ENCODE measurements around the gene CORO2B.

Gene CORO2B

DNA sequence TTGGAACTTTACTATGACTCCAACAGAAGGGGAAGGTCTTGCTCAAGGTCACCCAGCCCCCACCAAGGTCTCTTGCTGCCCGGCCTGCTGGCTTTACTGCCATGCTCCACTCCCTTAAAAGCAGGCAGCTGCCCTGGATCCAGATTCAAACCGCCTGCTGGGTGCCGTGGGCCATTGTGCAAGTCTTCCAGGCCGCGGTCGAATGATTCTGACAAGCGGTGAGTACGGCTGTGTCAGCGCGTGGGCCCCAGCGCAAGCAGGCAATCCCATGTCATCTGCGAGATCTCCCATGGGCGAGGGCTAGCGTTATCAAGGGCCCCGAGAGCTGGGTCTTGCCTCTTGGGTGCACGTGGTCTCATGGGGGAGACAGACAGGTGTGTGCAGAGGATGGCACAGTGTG lies 37.6 kb downstream of the CORO2B start:
- H3K36me3 ChIP-seq (ENCODE audit: control insufficient read depth in 1 of 2, insufficient read depth in 2 of 2, low read length in 2 of 2): no peaks in the 10 kb centered on the region
- no peaks in the 10 kb centered on the region for H3K27me3 ChIP-seq (ENCODE audit: low read depth, low read length)
- H3K4me3 ChIP-seq (ENCODE audit: low read depth in 1 of 2, low read length in 2 of 2): no peak overlapping the region
- no peaks in the 10 kb centered on the region for H3K9me3 ChIP-seq (ENCODE audit: control insufficient read depth in 1 of 2, low read length in 2 of 2)
- H3K27ac ChIP-seq (ENCODE audit: low read length): no peak overlapping the region
- H3K4me1 ChIP-seq (ENCODE audit: control insufficient read depth in 1 of 2, insufficient read depth in 2 of 2, low read length in 2 of 2): peaks cover 0 to 13% of the 10 kb centered on the region in 2 donors

DNA sequence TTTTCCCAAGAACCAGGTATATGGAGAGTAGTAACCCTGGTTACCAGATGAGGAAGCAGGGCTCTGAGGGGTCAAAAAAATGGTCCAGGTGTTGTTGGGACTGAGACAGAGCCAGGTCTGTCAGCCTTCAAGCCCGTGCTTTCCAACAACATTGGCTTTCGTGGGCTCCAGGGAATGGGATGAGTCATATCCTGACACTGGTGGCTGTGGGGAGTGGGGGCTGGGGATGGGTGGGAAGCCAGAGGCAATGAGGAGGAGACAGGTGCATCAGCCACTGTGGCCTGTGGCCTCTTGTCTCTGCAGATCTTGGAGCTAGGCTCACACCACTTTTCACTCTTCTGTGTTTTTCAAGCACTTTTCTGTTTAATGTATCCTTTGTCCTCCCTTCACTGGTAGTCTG lies 38.2 kb downstream of the CORO2B start:
- Histone ChIP-seq H3K36me3 (ENCODE audit: control insufficient read depth in 1 of 2, insufficient read depth in 2 of 2, low read length in 2 of 2) (no peaks in the 10 kb centered on the region), H3K9me3 (ENCODE audit: control insufficient read depth in 1 of 2, low read length in 2 of 2) (no peaks in the 10 kb centered on the region), H3K4me1 (ENCODE audit: control insufficient read depth in 1 of 2, insufficient read depth in 2 of 2, low read length in 2 of 2) (peaks cover 0 to 14% of the 10 kb centered on the region in 2 donors), H3K4me3 (ENCODE audit: low read depth in 1 of 2, low read length in 2 of 2) (no peak overlapping the region), H3K27ac (ENCODE audit: low read length) (no peak overlapping the region), H3K27me3 (ENCODE audit: low read depth, low read length) (no peaks in the 10 kb centered on the region)

GRCh38 chr15:68617777-68618176 lies 39.0 kb downstream of the CORO2B start:
- H3K27ac ChIP-seq (ENCODE audit: low read length): no peak overlapping the region
- peaks cover 0 to 14% of the 10 kb centered on the region in 2 donors for H3K4me1 ChIP-seq (ENCODE audit: control insufficient read depth in 1 of 2, insufficient read depth in 2 of 2, low read length in 2 of 2)

GRCh38 chr15:68618394-68618793 lies 39.6 kb downstream of the CORO2B start:
- Histone ChIP-seq H3K36me3 (ENCODE audit: control insufficient read depth in 1 of 2, insufficient read depth in 2 of 2, low read length in 2 of 2) (no peaks in the 10 kb centered on the region), H3K4me1 (ENCODE audit: control insufficient read depth in 1 of 2, insufficient read depth in 2 of 2, low read length in 2 of 2) (peaks cover 0 to 14% of the 10 kb centered on the region in 2 donors), H3K9me3 (ENCODE audit: control insufficient read depth in 1 of 2, low read length in 2 of 2) (no peaks in the 10 kb centered on the region), H3K27me3 (ENCODE audit: low read depth, low read length) (no peaks in the 10 kb centered on the region), H3K4me3 (ENCODE audit: low read depth in 1 of 2, low read length in 2 of 2) (no peak overlapping the region), H3K27ac (ENCODE audit: low read length) (no peak overlapping the region)

More at GRCh38 chr15:68617777-68618176, 39.0 kb downstream of the CORO2B start:
- H3K27me3 ChIP-seq (ENCODE audit: low read depth, low read length): no peaks in the 10 kb centered on the region
- H3K36me3 ChIP-seq (ENCODE audit: control insufficient read depth in 1 of 2, insufficient read depth in 2 of 2, low read length in 2 of 2): no peaks in the 10 kb centered on the region
- H3K9me3 ChIP-seq (ENCODE audit: control insufficient read depth in 1 of 2, low read length in 2 of 2): no peaks in the 10 kb centered on the region
- H3K4me3 ChIP-seq (ENCODE audit: low read depth in 1 of 2, low read length in 2 of 2): no peak overlapping the region

- no peaks in the 10 kb centered on the region for H3K27me3 ChIP-seq (ENCODE audit: low read depth, low read length)
- H3K4me1 ChIP-seq (ENCODE audit: control insufficient read depth in 1 of 2, insufficient read depth in 2 of 2, low read length in 2 of 2): peaks cover 0 to 13% of the 10 kb centered on the region in 2 donors
- H3K9me3 ChIP-seq (ENCODE audit: control insufficient read depth in 1 of 2, low read length in 2 of 2): no peaks in the 10 kb centered on the region
- H3K4me3 ChIP-seq (ENCODE audit: low read depth in 1 of 2, low read length in 2 of 2): no peak overlapping the region
- H3K36me3 ChIP-seq (ENCODE audit: control insufficient read depth in 1 of 2, insufficient read depth in 2 of 2, low read length in 2 of 2): no peaks in the 10 kb centered on the region
- no peak overlapping the region for H3K27ac ChIP-seq (ENCODE audit: low read length)
These were observed 40.3 kb downstream of the CORO2B start for GRCh38 chr15:68618908-68619698.

GRCh38 chr15:68620721-68621527 lies 42.1 kb downstream of the CORO2B start:
- Histone ChIP-seq H3K4me1 (ENCODE audit: control insufficient read depth in 1 of 2, insufficient read depth in 2 of 2, low read length in 2 of 2) (peaks cover 0 to 9% of the 10 kb centered on the region in 2 donors), H3K27ac (ENCODE audit: low read length) (peak overlapping the region; percentile 33), H3K36me3 (ENCODE audit: control insufficient read depth in 1 of 2, insufficient read depth in 2 of 2, low read length in 2 of 2) (no peaks in the 10 kb centered on the region), H3K4me3 (ENCODE audit: low read depth in 1 of 2, low read length in 2 of 2) (no peak overlapping the region), H3K9me3 (ENCODE audit: control insufficient read depth in 1 of 2, low read length in 2 of 2) (no peaks in the 10 kb centered on the region), H3K27me3 (ENCODE audit: low read depth, low read length) (no peaks in the 10 kb centered on the region)

DNA sequence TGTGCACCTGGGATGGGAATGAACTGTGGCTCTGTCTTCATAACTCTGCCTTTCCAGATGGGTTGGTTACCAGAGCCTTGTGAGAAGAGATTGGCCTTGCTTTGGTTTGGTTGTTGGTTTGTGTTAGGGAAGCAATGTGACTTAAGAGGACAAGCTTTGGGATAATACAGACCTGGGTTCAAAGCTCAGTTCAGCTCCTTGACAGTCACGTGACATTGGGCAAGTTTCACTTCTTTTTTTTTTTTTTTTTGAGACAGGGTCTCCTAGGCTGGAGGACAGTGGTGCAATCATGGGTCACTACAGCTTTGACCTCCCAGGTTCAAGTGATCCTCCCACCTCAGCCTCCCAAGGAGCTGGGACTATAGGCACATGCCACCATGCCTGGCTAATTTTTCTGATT lies 42.7 kb downstream of the CORO2B start:
- Histone ChIP-seq H3K9me3 (ENCODE audit: control insufficient read depth in 1 of 2, low read length in 2 of 2) (no peaks in the 10 kb centered on the region), H3K36me3 (ENCODE audit: control insufficient read depth in 1 of 2, insufficient read depth in 2 of 2, low read length in 2 of 2) (no peaks in the 10 kb centered on the region), H3K27ac (ENCODE audit: low read length) (peak overlapping the region; percentile 33), H3K4me3 (ENCODE audit: low read depth in 1 of 2, low read length in 2 of 2) (no peak overlapping the region), H3K4me1 (ENCODE audit: control insufficient read depth in 1 of 2, insufficient read depth in 2 of 2, low read length in 2 of 2) (peaks cover 0 to 6% of the 10 kb centered on the region in 2 donors), H3K27me3 (ENCODE audit: low read depth, low read length) (no peaks in the 10 kb centered on the region)

GRCh38 chr15:68623301-68623892 lies 44.6 kb downstream of the CORO2B start:
- no peaks in the 10 kb centered on the region for H3K36me3 ChIP-seq (ENCODE audit: control insufficient read depth in 1 of 2, insufficient read depth in 2 of 2, low read length in 2 of 2)
- no peaks in the 10 kb centered on the region for H3K27me3 ChIP-seq (ENCODE audit: low read depth, low read length)
- no peak overlapping the region for H3K4me3 ChIP-seq (ENCODE audit: low read depth in 1 of 2, low read length in 2 of 2)
- H3K4me1 ChIP-seq (ENCODE audit: control insufficient read depth in 1 of 2, insufficient read depth in 2 of 2, low read length in 2 of 2): peaks cover 0 to 6% of the 10 kb centered on the region in 2 donors
- no peaks in the 10 kb centered on the region for H3K9me3 ChIP-seq (ENCODE audit: control insufficient read depth in 1 of 2, low read length in 2 of 2)
- H3K27ac ChIP-seq (ENCODE audit: low read length): no peak overlapping the region

- Histone ChIP-seq H3K4me3 (ENCODE audit: low read depth in 1 of 2, low read length in 2 of 2) (no peak overlapping the region), H3K27me3 (ENCODE audit: low read depth, low read length) (no peaks in the 10 kb centered on the region), H3K4me1 (ENCODE audit: control insufficient read depth in 1 of 2, insufficient read depth in 2 of 2, low read length in 2 of 2) (peaks cover 0 to 6% of the 10 kb centered on the region in 2 donors), H3K36me3 (ENCODE audit: control insufficient read depth in 1 of 2, insufficient read depth in 2 of 2, low read length in 2 of 2) (no peaks in the 10 kb centered on the region), H3K27ac (ENCODE audit: low read length) (no peak overlapping the region), H3K9me3 (ENCODE audit: control insufficient read depth in 1 of 2, low read length in 2 of 2) (no peaks in the 10 kb centered on the region)
These were observed 47.1 kb downstream of the CORO2B start for GRCh38 chr15:68625853-68626252.

- Histone ChIP-seq H3K4me1 (ENCODE audit: control insufficient read depth in 1 of 2, insufficient read depth in 2 of 2, low read length in 2 of 2) (peaks cover 0 to 3% of the 10 kb centered on the region in 2 donors), H3K4me3 (ENCODE audit: low read depth in 1 of 2, low read length in 2 of 2) (no peak overlapping the region), H3K27ac (ENCODE audit: low read length) (no peak overlapping the region)
These were observed 47.5 kb downstream of the CORO2B start for GRCh38 chr15:68626283-68626682.

DNA sequence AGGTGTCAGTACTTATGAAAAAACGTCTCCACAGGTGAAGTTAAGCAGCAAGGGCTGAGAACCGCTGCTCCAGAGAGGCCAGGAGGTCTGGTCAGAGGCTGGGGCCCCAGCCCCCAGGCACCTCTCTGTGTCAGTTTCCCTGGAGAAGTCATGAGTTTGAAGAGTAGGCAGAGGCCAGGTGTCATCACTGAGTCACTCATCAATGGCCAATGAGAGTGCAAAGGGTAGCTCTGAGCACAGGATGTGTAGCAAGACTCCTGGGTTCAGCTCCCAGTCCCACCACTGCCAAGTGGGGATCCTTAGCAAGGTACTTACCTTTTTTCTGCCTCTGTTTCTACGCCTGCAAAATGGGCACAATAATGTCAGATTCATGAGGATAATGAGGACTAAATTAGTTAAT lies 47.9 kb downstream of the CORO2B start:
- H3K27ac ChIP-seq (ENCODE audit: low read length): no peak overlapping the region
- H3K9me3 ChIP-seq (ENCODE audit: control insufficient read depth in 1 of 2, low read length in 2 of 2): no peaks in the 10 kb centered on the region
- H3K36me3 ChIP-seq (ENCODE audit: control insufficient read depth in 1 of 2, insufficient read depth in 2 of 2, low read length in 2 of 2): no peaks in the 10 kb centered on the region
- no peaks in the 10 kb centered on the region for H3K27me3 ChIP-seq (ENCODE audit: low read depth, low read length)
- H3K4me3 ChIP-seq (ENCODE audit: low read depth in 1 of 2, low read length in 2 of 2): no peak overlapping the region
- H3K4me1 ChIP-seq (ENCODE audit: control insufficient read depth in 1 of 2, insufficient read depth in 2 of 2, low read length in 2 of 2): peaks cover 0 to under 1% of the 10 kb centered on the region in 2 donors

More at GRCh38 chr15:68626283-68626682, 47.5 kb downstream of the CORO2B start:
- Histone ChIP-seq H3K9me3 (ENCODE audit: control insufficient read depth in 1 of 2, low read length in 2 of 2) (no peaks in the 10 kb centered on the region), H3K36me3 (ENCODE audit: control insufficient read depth in 1 of 2, insufficient read depth in 2 of 2, low read length in 2 of 2) (no peaks in the 10 kb centered on the region), H3K27me3 (ENCODE audit: low read depth, low read length) (no peaks in the 10 kb centered on the region)
